CD4-positive, alpha-beta T cell treated with Interleukin-4 for 4 hours (primary cell): ENCODE results near the gene RNF213.

Source experiments
- DNase-seq: peaks from one replicate; pipeline ENCODE4 v3.0.0-alpha.2; 2020

Gene RNF213

GRCh38 chr17:80354336-80354735, 93.7 kb downstream of the RNF213 start:
- DNase-seq: no peak

GRCh38 chr17:80356231-80356856, 95.7 kb downstream of the RNF213 start:
- no peak for DNase-seq

- no peak for DNase-seq
Observed at GRCh38 chr17:80358131-80358530, 97.5 kb downstream of the RNF213 start.

GRCh38 chr17:80358861-80359260, 98.2 kb downstream of the RNF213 start:
- DNase-seq: no peak

- no peak for DNase-seq
Observed at GRCh38 chr17:80359422-80360110, 98.9 kb downstream of the RNF213 start.

- no peak for DNase-seq
Observed at GRCh38 chr17:80360396-80360795, 99.7 kb downstream of the RNF213 start.

GRCh38 chr17:80361495-80362220, 101.0 kb downstream of the RNF213 start:
- DNase-seq: no peak

GRCh38 chr17:80362428-80363119, 101.9 kb downstream of the RNF213 start:
- DNase-seq: no peak

GRCh38 chr17:80363120-80363515, 102.5 kb downstream of the RNF213 start:
- DNase-seq: no peak

GRCh38 chr17:80363518-80364090, 103.0 kb downstream of the RNF213 start:
- DNase-seq: no peak

GRCh38 chr17:80364091-80364691, 103.5 kb downstream of the RNF213 start:
- DNase-seq: no peak

GRCh38 chr17:80365001-80365965, 104.6 kb downstream of the RNF213 start:
- DNase-seq: no peak

- DNase-seq: no peak
Observed at GRCh38 chr17:80365983-80366382, 105.3 kb downstream of the RNF213 start.

GRCh38 chr17:80367503-80367902, 106.9 kb downstream of the RNF213 start:
- DNase-seq: no peak

- no peak for DNase-seq
Observed at GRCh38 chr17:80371196-80371595, 110.5 kb downstream of the RNF213 start.

- no peak for DNase-seq
Observed at GRCh38 chr17:80372456-80372855, 111.8 kb downstream of the RNF213 start.

GRCh38 chr17:80372922-80373570, 112.4 kb downstream of the RNF213 start:
- DNase-seq: no peak

- no peak for DNase-seq
Observed at GRCh38 chr17:80374039-80374731, 113.5 kb downstream of the RNF213 start.

- DNase-seq: no peak
Observed at GRCh38 chr17:80374732-80375585, 114.3 kb downstream of the RNF213 start.
